NCI-H2196 treated with DMSO at 0.1 percent for 48 hours (cell line): ENCODE measurements around the gene ENHO.

Source experiments
- DNase-seq: peaks from one replicate; lab custom pipeline; 2025; ENCODE audit not compliant: unreplicated experiment; lab: John Stamatoyannopoulos, UW

ENHO gene

GRCh38 chr9:34508463-34508862 lies 14.3 kb downstream of the ENHO start:
- DNase-seq: no peak

- no peak for DNase-seq
Observed at GRCh38 chr9:34507966-34508365, 14.8 kb downstream of the ENHO start.

- no peak for DNase-seq
Observed at GRCh38 chr9:34507556-34507955, 15.2 kb downstream of the ENHO start.

GRCh38 chr9:34506623-34507022 lies 16.2 kb downstream of the ENHO start:
- no peak for DNase-seq

GRCh38 chr9:34505370-34506120 lies 17.2 kb downstream of the ENHO start:
- DNase-seq: no peak

GRCh38 chr9:34503406-34503805 lies 19.4 kb downstream of the ENHO start:
- DNase-seq: no peak

- peak; percentile 57 for DNase-seq
Observed at GRCh38 chr9:34502891-34503290, 19.9 kb downstream of the ENHO start.

GRCh38 chr9:34502471-34502870 lies 20.3 kb downstream of the ENHO start:
- no peak for DNase-seq

- DNase-seq: peak; percentile 72
Observed at GRCh38 chr9:34501889-34502425, 20.8 kb downstream of the ENHO start.

- DNase-seq: no peak
Observed at GRCh38 chr9:34501372-34501771, 21.4 kb downstream of the ENHO start.

- peak; percentile 10 for DNase-seq
Observed at GRCh38 chr9:34500623-34501267, 22.0 kb downstream of the ENHO start.

- no peak for DNase-seq
Observed at GRCh38 chr9:34499076-34499475, 23.7 kb downstream of the ENHO start.

- DNase-seq: no peak
Observed at GRCh38 chr9:34498553-34498952, 24.2 kb downstream of the ENHO start.

GRCh38 chr9:34496149-34496712 lies 26.6 kb downstream of the ENHO start:
- no peak for DNase-seq

GRCh38 chr9:34493972-34494535 lies 28.7 kb downstream of the ENHO start:
- no peak for DNase-seq

GRCh38 chr9:34492051-34492450 lies 30.7 kb downstream of the ENHO start:
- no peak for DNase-seq

GRCh38 chr9:34491596-34491995 lies 31.2 kb downstream of the ENHO start:
- no peak for DNase-seq

GRCh38 chr9:34490760-34491159 lies 32.0 kb downstream of the ENHO start:
- DNase-seq: no peak

- no peak for DNase-seq
Observed at GRCh38 chr9:34490360-34490759, 32.4 kb downstream of the ENHO start.

- no peak for DNase-seq
Observed at GRCh38 chr9:34486572-34486971, 36.2 kb downstream of the ENHO start.

GRCh38 chr9:34485822-34486221 lies 37.0 kb downstream of the ENHO start:
- no peak for DNase-seq

- no peak for DNase-seq
Observed at GRCh38 chr9:34484678-34485077, 38.1 kb downstream of the ENHO start.
